Measurements from ENCODE around the gene ABCB4.
A peak's percentile ranks its signal among the peaks of the same experiment; 100 is the strongest.

Gene ABCB4

GRCh38 chr7:87475359-87476178 is at the start of gene ABCB4:
Gene ABCB4, minus strand, starts transcription at chr7:87475680. Its CDS starts 215 bp downstream, at chr7:87475465.
- no peak for DNase-seq

- DNase-seq, result no peak
Observed at GRCh38 chr7:87518735-87519134, 43.3 kb upstream of the ABCB4 start.

GRCh38 chr7:87517891-87518290 is 42.4 kb upstream of the ABCB4 start:
- DNase-seq, result no peak

GRCh38 chr7:87517136-87517815 is 41.8 kb upstream of the ABCB4 start:
- no peak for DNase-seq

GRCh38 chr7:87513735-87514335 is 38.4 kb upstream of the ABCB4 start:
- DNase-seq, result no peak

- no peak for DNase-seq
Observed at GRCh38 chr7:87512906-87513305, 37.4 kb upstream of the ABCB4 start.

GRCh38 chr7:87511510-87511909 is 36.0 kb upstream of the ABCB4 start:
- no peak for DNase-seq

GRCh38 chr7:87510411-87510875 is 35.0 kb upstream of the ABCB4 start:
- peak; percentile 5 for DNase-seq

- DNase-seq, result peak; percentile 0
Observed at GRCh38 chr7:87507446-87507845, 32.0 kb upstream of the ABCB4 start.

- DNase-seq, result peak; percentile 1
Observed at GRCh38 chr7:87506246-87507180, 31.0 kb upstream of the ABCB4 start.

- no peak for DNase-seq
Observed at GRCh38 chr7:87505557-87506245, 30.2 kb upstream of the ABCB4 start.

GRCh38 chr7:87505122-87505521 is 29.6 kb upstream of the ABCB4 start:
- no peak for DNase-seq

GRCh38 chr7:87499494-87499893 is 24.0 kb upstream of the ABCB4 start:
- no peak for DNase-seq

GRCh38 chr7:87498893-87499292 is 23.4 kb upstream of the ABCB4 start:
- DNase-seq, result no peak

- DNase-seq, result no peak
Observed at GRCh38 chr7:87497482-87497881, 22.0 kb upstream of the ABCB4 start.

GRCh38 chr7:87495366-87495765 is 19.9 kb upstream of the ABCB4 start:
- no peak for DNase-seq

- DNase-seq, result no peak
Observed at GRCh38 chr7:87494454-87494853, 19.0 kb upstream of the ABCB4 start.

- no peak for DNase-seq
Observed at GRCh38 chr7:87483131-87483530, 7.7 kb upstream of the ABCB4 start.

GRCh38 chr7:87482115-87482514 is 6.6 kb upstream of the ABCB4 start:
- DNase-seq, result no peak

- no peak for DNase-seq
Observed at GRCh38 chr7:87480386-87480785, 4.9 kb upstream of the ABCB4 start.

- no peak for DNase-seq
Observed at GRCh38 chr7:87479951-87480350, 4.5 kb upstream of the ABCB4 start.

- no peak for DNase-seq
Observed at GRCh38 chr7:87476179-87476557, 688 bp upstream of the ABCB4 start.

All from NCI-H2029 (cell line).